HL-60 (cell line): ENCODE results near the gene ZNF672.
A peak's percentile ranks its signal among the peaks of the same experiment; 100 is the strongest.
"Not testable (repeated sequence)": the region's sequence is repeated elsewhere in the genome, so short reads cannot be mapped to it uniquely, and the experiment has no call there.

Experiments
- DNase-seq, 2 experiments: peaks; one replicate each; pipeline ENCODE4 v3.0.0-alpha.2; 2010 to 2020; ENCODE audit warnings: low read depth in 1 of 2, low spot score in 1 of 2
- H3K27ac ChIP-seq: fragments of 250-450 bp; sonication (Bioruptor Pico); replicated peaks from 2 replicates; pipeline ENCODE4 v1.5.1; 2020; ENCODE audit warnings: mild to moderate bottlenecking, moderate library complexity
- H3K27me3 ChIP-seq: fragments of 250-450 bp; sonication (Bioruptor Pico); 2 replicates; pipeline ENCODE4 v1.5.1; 2021; ENCODE audit warnings: mild to moderate bottlenecking, moderate library complexity; ENCODE audit not compliant: insufficient read depth, poor library complexity, severe bottlenecking
- H3K4me3 ChIP-seq: replicated peaks from 2 replicates; pipeline ENCODE4 v1.5.1; 2011; ENCODE audit warnings: mild to moderate bottlenecking, control low read depth, low read length; ENCODE audit not compliant: insufficient read depth
- CTCF ChIP-seq: IDR thresholded peaks from one replicate; pipeline ENCODE4 v1.5.1; 2011; ENCODE audit warnings: low read length, control low read depth, inconsistent platforms; ENCODE audit not compliant: insufficient read depth
- GABPA ChIP-seq: IDR thresholded peaks from 2 replicates; pipeline ENCODE4 v1.6.1; 2012; ENCODE audit warnings: low read depth
- POLR2AphosphoS5 ChIP-seq: IDR thresholded peaks from 2 replicates; pipeline ENCODE4 v1.6.1; 2012; ENCODE audit warnings: low read depth
- SPI1 ChIP-seq: IDR thresholded peaks from 2 replicates; pipeline ENCODE4 v1.6.1; 2012; ENCODE audit warnings: low read depth, mild to moderate bottlenecking, borderline replicate concordance
- TF ChIP-seq, protein P1 (sequence below): IDR thresholded peaks from 2 replicates; pipeline ENCODE4 v1.6.1; 2012; ENCODE audit warnings: low read depth; ENCODE audit not compliant: insufficient replicate concordance

ZNF672 gene

DNA sequence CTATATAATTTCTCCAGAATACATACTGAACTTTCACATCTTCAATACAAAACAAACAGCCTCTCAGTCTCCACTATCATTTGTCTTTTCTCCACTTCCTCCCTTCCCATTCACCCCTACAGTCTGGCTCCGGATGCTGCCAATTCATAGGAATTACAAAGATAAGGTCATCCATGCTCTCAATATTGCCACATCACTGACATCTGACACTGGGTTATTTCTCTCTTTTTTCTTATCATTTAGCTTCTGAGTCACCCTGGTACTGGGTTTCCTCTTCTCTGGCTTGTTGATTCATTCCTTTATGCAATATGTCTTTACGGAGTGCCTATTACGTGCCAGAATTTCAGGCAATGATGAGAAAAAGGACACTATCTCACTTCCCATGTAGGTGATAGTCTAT lies 9.2 kb upstream of the ZNF672 start:
- peak; percentile 38; the same call in 1 of the 2 replicates for TF ChIP-seq SPI1
- no peak for TF ChIP-seq GABPA
- no peaks in the 10 kb centered on the region for H3K27me3 ChIP-seq
- peak; percentile 71 to 87 for DNase-seq
- peak overlapping the region; percentile 30; the same call in 1 of the 2 replicates for H3K27ac ChIP-seq
- H3K4me3 ChIP-seq: no peak overlapping the region

DNA sequence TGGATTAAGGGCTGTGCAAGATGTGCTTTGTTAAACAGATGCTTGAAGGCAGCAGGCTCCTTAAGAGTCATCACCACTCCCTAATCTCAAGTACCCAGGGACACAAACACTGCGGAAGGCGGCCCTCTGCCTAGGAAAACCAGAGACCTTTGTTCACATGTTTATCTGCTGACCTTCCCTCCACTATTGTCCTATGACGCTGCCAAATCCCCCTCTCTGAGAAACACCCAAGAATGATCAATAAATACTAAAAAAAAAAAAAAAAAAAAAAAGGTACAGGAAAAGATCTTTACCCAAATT lies 7.4 kb upstream of the ZNF672 start:
- DNase-seq, H3K27me3 ChIP-seq, H3K27ac ChIP-seq, H3K4me3 ChIP-seq: not testable (repeated sequence)

- H3K4me3 ChIP-seq: no peak overlapping the region
- DNase-seq: no peak
- no peaks in the 10 kb centered on the region for H3K27me3 ChIP-seq
- H3K27ac ChIP-seq: no peak overlapping the region
- TF ChIP-seq GABPA (no peak), SPI1 (no peak), POLR2AphosphoS5 (no peak), CTCF (no peak)
- TF ChIP-seq, protein P1, sequence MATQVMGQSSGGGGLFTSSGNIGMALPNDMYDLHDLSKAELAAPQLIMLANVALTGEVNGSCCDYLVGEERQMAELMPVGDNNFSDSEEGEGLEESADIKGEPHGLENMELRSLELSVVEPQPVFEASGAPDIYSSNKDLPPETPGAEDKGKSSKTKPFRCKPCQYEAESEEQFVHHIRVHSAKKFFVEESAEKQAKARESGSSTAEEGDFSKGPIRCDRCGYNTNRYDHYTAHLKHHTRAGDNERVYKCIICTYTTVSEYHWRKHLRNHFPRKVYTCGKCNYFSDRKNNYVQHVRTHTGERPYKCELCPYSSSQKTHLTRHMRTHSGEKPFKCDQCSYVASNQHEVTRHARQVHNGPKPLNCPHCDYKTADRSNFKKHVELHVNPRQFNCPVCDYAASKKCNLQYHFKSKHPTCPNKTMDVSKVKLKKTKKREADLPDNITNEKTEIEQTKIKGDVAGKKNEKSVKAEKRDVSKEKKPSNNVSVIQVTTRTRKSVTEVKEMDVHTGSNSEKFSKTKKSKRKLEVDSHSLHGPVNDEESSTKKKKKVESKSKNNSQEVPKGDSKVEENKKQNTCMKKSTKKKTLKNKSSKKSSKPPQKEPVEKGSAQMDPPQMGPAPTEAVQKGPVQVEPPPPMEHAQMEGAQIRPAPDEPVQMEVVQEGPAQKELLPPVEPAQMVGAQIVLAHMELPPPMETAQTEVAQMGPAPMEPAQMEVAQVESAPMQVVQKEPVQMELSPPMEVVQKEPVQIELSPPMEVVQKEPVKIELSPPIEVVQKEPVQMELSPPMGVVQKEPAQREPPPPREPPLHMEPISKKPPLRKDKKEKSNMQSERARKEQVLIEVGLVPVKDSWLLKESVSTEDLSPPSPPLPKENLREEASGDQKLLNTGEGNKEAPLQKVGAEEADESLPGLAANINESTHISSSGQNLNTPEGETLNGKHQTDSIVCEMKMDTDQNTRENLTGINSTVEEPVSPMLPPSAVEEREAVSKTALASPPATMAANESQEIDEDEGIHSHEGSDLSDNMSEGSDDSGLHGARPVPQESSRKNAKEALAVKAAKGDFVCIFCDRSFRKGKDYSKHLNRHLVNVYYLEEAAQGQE: no peak
Measured at GRCh38 chr1:248831842-248832241, 6.2 kb upstream of the ZNF672 start.

DNA sequence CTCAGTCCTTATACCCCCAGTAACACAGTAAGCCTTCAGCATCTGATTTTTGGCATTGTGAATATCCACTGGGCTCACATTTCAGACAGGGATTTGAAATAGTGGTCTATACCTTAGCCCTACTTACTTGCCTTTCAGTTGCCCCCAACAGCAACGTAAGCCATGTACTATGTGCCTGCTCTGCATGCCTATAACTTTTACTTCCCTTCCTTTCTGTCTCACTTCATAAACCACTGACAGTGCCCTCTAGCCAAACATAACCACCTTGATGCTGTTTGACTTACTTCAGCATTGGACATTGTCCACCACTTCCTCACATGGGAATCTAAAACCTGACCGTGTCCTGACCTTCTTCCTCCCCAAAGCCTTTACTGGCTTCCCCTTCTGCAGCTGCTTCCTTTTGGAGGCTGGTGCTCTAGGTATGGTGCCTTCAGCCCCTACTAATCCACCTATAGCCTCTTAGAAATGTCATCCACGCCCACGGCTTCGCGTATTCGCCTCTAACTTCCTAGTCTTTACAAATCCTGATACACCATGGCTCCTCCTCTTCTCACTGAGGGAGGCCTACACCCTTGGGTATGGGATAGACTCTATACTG lies 3.6 kb upstream of the ZNF672 start:
- peak; percentile 83 for TF ChIP-seq SPI1
- no peak for TF ChIP-seq CTCF
- H3K4me3 ChIP-seq: no peak overlapping the region
- DNase-seq: peak; percentile 60 to 72

DNA sequence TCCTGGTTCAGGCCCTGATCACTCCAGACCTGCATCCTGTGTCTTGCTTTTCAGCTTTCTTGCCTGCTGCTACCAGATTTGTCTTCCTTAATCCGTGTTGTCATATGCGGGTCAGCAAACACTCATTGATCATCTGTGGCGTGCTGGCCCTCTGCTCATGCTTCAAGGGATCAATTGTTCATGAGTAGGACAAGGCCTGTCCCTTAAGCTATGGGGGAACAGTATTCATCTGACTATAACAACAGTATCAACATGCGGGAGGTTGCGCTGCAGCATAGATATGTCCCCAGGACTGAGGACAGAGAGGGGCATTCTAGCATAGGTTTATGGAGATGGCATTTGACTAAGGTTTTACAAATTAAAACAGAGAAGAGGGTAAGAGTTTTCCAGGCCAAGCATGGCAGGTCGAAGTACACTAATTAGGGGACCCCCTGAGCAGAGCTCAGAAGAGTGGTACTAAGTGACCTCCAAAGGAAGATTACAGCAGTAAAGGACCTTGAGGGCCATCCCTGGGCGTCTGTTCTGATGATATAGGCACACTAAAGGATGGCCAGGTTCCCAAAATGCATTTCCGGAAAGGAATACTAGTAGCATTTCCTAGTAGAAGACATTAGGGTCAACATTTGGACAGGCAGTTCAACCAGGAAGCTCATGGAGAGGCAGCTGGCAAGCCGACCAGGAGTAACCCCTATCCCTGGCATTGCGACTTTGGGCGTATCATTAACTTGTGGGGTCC lies 811 bp upstream of the ZNF672 start:
- TF ChIP-seq POLR2AphosphoS5 (no peak), SPI1 (no peak)
- peak overlapping the region; percentile 90 for H3K4me3 ChIP-seq
- H3K27me3 ChIP-seq: no peaks in the 10 kb centered on the region
- DNase-seq: no peak
- peak overlapping the region; percentile 97 for H3K27ac ChIP-seq

More for the DNA sequence above, 3.6 kb upstream of the ZNF672 start:
- Histone ChIP-seq H3K27ac (peak overlapping the region; percentile 32), H3K27me3 (no peaks in the 10 kb centered on the region)

GRCh38 chr1:248838357-248839167 lies 538 bp downstream of the ZNF672 start:
- TF ChIP-seq SPI1 (peak; percentile 54; the same call in 1 of the 2 replicates), GABPA (no peak), POLR2AphosphoS5 (peak; percentile 58), CTCF (no peak)
- TF ChIP-seq, protein P1: peak; percentile 62
- peak overlapping the region; percentile 97 for H3K27ac ChIP-seq
- DNase-seq: peak; percentile 77 to 90
- no peaks in the 10 kb centered on the region for H3K27me3 ChIP-seq
- H3K4me3 ChIP-seq: peak overlapping the region; percentile 90
